GM18519 (cell line): ENCODE measurements around the gene SLX4IP.
"Not testable (repeated sequence)": the region's sequence is repeated elsewhere in the genome, so short reads cannot be mapped to it uniquely, and the experiment has no call there.

Source experiments
- ATAC-seq: cut with Tn5 transposase; IDR thresholded peaks from one replicate; pipeline ENCODE4 v1.9.1; 2021; ENCODE audit warnings: mild to moderate bottlenecking, moderate library complexity; ENCODE audit not compliant: unreplicated experiment, low FRiP score

Gene SLX4IP

DNA sequence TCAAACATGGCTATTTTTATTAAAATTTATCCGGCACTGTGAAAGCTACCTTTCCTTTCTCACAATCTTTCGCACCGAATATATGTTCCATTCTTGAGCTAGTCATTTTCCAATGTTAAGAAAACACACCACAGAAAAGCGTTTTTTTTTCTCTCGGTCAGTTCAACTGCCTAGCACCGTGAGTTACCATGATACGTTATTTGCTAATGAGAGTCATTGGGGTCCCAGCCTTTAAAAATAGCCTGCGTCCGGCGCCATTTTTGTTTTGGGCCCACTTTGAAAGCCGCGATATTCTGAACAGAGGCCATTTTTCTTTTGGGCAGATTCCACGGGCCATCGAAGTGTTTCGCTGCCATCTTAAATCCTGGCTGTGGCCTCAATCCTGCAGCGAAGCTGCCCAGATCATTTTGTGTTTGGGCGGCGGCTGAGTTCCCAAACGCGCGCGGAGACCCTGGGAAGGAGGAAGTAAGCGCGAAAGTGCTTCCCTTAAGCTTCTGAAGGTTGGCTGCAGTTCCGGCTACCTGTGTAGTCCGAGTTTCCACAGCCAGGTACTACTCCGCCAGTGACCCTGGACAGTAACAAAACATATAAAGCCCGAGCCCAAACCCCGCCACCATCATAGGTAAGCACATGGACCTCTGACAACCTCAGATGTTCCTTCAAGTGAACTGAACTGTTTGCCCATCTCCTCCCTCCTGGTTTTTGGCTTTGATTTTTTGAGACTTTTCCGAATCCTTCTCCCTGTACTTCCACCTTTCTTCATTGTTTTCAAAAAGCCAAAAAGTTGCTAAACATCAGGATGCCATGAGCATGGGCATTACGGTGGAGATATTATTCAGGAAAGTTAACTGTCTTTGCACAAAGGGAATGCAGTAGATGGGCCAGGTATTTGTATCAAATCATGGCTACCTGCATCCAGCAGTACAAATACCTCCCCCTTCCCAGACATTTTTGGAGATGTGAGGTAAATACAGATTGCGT is at the start of gene SLX4IP:
TSS of gene SLX4IP (plus strand) at position 474 of the 981 bp plus-strand sequence. CDS start 22,900 bp downstream, outside the sequence.
- ATAC-seq: peak; percentile 51

DNA sequence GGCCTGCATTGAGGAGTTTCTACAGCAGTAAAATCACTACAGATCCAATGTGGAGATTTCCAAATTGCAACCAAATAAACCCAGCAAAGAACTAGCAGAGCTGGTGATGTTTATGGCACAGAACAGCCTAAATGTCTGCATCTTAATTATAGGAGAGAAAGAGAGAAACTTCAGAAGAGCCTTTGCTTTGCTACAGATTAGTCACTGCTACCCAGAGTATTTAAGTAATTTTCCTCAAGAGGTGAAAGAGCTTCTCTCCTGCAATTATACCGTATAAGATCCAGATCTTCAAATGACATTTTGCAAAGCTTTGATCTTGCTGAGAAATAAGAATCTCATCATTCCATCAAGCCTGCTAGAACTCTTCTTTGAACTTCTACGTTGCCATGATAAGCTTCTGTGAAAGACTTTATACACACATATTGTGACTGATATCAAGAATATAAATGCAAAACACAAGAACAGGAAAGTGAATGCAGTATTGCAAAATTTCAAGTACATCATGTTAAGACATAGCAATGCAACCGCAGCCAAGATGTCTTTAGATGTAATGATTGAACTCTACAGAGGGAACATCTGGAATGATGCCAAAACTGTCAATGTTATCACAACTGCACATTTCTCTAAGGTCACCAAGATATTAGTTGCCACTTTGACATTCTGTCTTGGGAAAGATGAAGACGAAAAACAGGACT is 49.1 kb upstream of the SLX4IP start:
- no peak for ATAC-seq

DNA sequence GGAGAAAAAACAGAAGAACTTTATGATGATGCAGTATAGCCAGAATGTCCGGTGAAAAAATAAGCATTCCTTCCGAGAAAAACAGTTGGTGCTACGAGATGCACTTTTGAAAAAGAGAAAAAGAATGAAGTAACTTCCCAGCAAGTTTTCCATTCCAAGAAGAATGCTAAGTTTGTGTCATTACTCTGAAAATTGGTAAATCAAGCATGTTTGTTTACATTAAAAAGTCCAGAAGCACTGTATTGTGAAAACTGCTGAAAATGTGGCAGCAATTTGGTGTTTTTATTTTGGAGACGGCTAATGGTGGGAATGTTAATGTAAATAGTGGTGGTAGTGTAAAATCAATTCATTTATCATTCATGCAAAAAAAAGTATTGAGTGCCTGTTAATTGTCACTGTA is 47.4 kb upstream of the SLX4IP start:
- ATAC-seq: no peak

DNA sequence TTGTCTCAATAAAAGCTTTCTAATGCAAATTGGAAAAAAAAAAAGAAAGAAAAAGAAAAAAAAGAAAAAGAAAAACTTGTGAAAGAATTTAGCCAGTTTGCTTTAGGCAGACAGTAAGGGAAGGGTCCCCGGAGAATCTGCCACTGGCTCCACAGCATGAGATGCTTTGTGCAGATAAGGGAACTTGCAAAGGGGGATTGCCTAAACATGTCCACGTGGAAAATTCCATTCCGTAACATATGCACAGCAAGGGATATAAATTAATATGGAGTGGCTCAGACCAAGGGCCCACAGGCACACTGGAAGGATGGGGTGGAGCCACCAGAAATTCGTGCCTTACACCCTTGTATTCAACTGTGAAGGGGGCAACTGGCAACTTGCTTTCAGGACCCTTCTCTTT is 46.5 kb upstream of the SLX4IP start:
- ATAC-seq: no peak

DNA sequence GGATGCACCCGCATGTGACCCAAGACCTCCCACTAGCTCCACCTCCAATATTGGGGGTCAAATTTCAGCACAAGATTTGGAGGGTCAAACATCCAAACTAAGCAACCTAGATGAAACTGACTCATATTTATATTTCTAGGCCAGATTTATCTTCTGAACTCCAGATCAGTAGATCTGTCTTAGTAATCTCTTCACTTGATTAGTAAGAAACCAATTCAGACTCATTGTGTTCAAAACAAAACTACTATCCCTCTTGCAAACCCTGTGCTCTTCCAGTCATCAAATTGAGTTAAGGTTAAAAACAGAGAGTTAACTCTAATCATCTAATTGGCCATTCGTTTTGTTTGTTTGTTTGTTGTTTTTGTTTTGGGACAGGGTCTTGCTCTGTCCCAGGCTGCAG is 44.4 kb upstream of the SLX4IP start:
- no peak for ATAC-seq

DNA sequence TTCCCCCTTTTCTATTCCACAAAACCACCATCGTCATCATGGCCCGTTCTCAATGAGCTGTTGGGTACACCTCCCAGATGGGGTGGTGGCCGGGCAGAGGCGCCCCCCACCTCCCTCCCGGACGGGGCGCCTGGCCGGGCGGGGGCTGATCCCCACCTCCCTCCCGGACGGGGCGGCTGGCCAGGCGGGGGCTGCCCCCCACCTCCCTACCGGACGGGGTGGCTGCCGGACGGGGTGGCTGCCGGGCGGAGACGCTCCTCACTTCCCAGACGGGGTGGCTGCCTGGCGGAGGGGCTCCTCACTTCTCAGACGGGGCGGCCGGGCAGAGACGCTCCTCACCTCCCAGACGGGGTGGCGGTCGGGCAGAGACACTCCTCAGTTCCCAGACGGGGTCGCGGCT is 40.4 kb upstream of the SLX4IP start:
- ATAC-seq: not testable (repeated sequence)

DNA sequence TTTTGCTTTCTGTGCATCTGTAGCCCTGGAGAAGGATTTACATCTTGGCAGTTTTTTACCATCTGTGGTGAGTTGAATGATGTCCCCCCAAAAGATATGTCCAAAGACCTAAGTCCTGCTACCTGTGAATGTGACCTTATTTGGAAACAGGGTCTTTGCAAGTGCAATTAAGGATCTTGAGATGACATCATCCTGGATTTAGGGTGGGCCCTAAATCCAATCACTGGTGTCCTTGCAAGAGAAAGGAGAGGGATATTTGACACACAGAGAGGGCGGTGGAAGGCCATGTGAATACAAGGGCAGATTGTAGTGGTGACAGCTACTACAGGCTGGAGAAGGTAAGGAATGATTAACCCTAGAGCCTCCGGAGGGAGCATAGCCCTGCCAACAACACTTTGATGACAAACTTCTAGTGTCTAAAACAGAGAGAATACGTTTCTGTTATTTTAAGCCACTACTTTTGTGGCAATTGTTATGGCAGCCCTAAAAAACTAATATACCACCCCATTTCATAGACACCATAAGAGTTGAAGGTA is 36.2 kb upstream of the SLX4IP start:
- no peak for ATAC-seq

DNA sequence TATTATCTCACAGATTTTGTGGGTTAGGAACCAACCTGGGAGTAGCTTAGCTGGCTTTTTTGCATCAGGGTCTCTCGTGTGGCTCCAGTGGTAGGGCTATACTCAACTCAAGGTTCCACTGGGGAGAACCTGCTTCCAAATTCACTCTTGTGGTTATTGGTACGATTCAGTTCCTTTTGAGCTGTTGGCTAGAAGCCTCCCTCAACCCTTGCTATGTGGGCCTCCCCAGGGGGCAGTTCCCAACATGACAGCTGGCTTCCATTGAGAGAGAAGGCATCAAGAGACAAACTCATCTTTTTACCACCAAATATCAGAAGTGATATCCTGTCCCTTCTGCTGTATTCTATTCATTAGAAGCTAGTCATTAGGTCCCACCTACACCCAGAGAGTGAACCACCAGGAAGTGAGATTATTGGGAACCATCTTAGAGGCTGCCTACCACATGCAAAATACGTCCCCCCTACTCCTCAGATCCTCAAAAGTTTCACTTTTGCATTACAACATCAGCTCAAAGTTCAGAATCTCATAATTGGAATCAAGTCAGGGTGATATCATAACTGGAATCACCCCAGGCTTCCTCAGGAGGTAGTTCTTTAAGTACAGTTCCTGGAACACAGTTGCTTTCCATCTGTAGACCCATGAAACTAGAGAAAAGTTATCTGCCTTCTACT is 32.0 kb upstream of the SLX4IP start:
- ATAC-seq: no peak

DNA sequence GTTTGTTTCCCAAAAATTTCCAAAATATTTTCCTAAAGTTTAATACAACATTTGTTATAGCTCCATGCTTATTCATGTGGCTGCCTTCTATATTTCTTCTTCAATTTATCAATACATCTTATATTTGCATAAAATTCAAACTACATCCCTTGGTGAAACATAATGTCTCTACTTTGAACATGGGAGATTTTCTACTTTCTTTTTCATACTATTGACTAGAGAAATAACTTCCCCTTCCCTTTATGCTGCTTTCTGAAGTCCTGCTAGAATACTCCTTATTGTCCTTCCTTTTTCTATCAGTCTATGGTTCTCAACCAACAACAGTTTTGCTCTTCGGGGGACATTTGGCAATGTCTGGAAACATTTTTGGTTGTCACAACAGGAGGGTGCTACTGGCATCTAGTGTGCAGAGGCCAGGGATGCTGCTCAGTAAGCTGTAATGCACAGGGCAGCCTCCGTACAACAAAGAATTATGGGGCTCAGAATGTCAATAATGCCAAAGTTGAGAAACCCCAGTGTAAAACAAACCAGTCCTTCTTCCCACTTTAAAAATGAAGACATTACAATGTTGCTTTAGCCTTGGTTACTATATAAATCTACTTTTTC is 31.0 kb upstream of the SLX4IP start:
- ATAC-seq: no peak

DNA sequence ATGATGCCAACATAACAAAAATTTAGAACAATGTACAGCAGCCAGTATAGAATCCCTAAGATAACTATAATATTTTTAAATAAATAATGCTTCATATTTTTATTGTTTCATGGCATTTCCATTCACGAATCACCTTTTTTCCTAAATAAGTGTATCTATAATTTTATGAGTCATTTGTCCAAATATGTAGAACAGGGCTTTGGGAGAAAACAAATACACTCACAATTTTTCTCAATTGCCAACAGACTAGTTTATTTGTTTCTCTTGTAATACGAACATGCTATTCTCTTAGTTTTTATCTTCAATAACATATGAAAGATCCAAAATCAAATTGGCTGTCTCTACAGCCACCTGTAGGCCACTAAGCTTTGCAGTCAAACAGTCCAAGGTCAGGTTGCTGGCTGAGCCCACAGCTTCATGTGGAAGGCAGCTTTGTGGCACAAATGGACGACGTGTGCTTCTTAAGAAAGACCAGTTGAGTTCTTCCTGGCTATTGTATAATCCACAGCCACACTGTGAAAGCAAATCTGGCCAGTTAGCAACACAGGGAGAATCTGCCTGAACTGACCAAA is 30.1 kb upstream of the SLX4IP start:
- no peak for ATAC-seq

DNA sequence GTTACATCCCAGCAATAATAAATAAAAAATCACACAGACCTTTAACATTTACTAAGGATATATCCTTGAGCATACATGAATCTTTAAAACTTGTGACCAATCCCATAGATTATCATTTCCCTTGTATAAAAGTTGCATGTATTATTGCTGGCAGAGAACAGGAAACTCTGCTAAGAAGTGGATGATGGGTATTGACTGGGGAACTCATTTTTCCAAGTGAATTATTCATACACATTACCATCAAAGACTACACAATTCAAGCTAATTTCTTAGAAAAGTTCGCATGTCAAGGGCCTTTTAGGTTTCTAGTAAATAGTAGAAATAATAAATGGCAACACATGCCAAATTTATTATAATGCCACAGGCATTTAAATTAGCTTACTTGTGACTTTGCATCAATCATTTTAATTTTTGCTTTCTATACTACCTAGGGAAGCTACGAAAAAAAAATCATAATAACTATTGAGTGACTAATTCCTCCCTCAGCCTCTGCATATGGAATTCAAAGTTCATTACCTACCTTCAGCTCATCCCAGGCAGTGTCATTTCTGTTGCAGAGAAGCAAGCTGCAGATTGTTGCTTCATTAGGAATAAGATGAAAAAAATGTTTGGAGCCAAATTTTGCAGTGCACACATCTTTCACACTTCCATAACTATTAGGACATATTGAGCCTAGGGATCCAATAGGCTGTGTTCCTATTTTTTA is 26.8 kb upstream of the SLX4IP start:
- no peak for ATAC-seq

DNA sequence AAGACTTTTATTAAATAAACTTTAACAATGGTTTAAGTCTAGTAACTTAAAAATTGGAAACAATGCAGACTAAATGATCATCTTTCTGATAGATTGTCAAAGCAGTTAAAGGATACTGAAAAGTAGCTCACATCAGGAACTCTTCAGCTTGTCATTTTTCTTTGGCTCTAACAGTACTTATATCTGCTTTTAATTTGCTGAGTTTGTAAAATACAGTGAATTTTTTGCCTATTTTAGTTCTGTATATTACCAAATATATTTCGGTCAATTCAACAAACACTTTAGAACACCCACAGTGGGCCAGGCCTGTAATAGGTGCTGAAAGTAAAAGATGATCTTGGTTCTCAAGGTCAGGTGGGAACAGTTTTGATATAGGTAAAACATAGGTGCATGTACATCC is 23.4 kb upstream of the SLX4IP start:
- no peak for ATAC-seq

DNA sequence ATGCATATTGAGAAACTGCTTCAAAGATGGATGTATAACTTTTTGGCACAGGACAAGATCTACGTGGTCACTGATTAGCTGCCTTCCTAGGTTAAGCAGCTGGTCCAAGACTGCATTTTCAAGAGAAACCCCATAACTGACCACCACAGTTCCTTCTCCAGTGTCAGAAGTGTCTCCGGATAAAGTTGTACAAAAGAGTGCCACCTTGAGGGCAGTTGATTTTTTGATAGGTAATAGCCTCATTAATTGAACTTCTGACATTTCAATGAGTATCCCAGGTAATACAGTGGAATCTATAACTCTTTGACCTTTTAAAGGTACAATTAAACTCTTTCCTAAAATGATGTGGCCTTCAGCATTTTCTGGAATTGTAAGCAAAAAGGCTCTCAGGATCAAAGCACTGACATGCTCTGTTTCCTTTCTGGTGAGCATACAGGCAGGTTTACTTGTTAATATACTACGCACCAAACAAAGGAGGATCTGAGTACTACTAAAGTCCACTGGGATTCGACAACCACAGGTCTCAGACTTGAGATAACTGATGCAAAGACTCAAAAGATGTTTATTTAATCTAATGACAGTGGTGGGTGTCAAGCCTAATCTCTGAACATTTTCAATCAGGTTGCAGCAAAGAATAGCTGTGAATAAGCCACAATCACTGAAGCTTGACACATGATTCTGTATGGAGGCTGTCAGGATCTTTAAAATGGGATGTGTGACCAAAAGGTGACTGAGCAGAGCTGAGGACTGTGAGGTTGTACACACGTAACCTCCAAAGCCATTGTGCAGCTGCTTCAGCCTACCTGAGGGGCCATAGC is 22.3 kb upstream of the SLX4IP start:
- ATAC-seq: no peak

DNA sequence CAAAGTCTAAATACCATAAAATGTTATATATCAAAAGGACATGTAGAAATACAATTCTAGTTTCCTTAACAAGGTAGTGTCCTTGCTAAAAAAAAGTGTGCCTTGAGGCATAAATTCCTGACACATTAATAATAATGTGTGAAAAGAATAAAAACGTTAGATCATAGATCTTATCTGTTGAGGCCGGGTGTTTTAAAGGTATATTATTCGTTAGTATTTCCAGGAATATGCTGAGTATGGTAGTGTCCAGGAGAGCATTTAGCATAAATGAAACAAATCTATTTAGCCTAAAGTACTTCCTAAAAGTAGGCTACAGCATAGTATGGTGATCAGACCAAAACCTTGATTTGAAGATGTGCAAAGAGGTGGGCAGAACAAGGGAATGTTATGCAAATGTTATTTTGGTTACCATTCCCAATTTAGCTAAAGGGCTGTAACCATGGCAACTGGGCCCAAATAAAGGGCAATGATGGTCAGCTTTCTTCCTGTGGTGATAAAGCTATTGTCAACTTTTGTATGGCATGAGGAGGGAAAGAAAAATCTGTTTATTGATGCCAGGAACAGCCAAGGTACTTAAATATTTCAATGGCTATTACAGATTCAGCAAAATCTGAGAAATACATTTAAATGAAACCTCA is 20.0 kb upstream of the SLX4IP start:
- no peak for ATAC-seq

DNA sequence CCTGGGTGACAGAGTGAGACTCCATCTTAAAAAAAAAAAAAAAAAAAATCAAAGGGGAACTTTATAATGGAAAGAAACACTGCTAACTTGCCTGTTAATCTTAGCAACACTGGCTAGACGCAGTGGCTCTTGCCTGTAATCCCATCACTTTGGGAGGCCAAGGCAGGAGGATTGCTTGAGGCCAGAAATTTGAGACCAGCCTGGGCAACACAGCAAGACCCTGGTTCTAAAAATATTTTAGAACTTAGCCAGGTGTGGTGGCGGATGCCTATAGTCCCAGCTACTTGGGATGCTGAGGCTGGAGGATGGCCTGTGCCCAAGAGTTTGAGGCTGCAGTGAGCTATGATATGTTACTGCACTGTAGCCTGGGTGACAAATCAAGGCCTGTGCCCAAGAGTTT is 17.9 kb upstream of the SLX4IP start:
- not testable (repeated sequence) for ATAC-seq

DNA sequence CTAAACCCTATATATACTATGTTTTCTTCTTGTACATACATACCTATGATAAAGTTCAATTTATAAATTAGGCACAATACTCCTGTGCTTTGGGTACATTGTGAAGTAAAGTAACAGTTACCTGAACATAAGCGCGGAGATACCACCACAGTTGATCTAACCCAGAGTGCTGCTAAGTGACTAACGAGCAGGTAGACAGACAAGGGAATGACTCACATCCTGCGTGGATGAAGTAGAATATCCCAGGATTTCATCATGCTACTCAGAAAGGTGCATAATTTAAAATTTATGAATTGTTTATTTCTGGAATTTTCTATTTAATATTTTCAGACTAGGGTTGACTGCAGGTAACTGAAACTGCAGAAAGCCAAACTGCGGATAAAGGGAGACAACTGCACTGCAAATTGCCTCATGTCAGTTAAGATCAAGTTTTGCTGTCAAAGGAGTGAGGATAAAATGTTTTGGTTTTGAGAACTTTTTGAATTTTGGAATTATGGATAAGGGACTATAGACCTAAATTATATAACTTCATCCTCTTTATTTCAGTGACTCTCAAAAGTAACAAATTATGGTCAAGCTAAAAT is 15.5 kb upstream of the SLX4IP start:
- ATAC-seq: no peak

DNA sequence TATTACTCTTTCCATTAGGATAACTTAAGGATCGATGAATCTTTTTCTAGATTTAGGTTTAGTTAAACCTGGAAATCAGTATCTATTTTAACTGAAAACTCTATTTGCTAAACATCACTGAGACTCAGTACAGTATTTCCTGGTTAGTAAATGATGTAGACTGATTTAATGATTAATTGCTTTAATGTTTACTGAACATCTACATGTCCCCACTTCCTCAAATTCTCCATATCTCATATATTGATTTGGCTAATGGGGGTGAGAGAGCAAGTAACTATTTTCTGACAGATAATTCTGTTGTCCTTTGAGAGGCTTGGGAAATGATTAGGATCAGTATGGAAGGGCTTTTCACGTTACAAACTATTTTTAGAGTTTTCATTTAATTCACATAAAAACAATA is 11.4 kb upstream of the SLX4IP start:
- ATAC-seq: no peak
